ENCODE measurements around the gene RNF166. TPM values are rescaled to one million over a fixed set of nuclear protein-coding genes. Genes with fewer than 3 reads are reported as not detected.
"Not testable (repeated sequence)": the region's sequence is repeated elsewhere in the genome, so short reads cannot be mapped to it uniquely, and the experiment has no call there.

Gene RNF166
- total RNA-seq, 2 experiments from 2014 or later: 144 to 166 TPM

- no peak for DNase-seq
- H3K27ac Mint-ChIP-seq: no peak overlapping the region
- ATAC-seq: no peak
- CTCF ChIA-PET: interaction anchor here (1.5 kb wide), 1 partner anchor 11 kb away, joined by 6 read pairs; no protein-coding TSS in a partner anchor
- POLR2A ChIA-PET: interaction anchor here (1.4 kb wide), 1 partner anchor 13 kb away, joined by 3 read pairs; no protein-coding TSS in a partner anchor
- H3K4me3 Mint-ChIP-seq: no peak overlapping the region
- H3K4me1 Mint-ChIP-seq (ENCODE audit: low read depth): no peaks in the 10 kb centered on the region
- H3K36me3 Mint-ChIP-seq (ENCODE audit: low read depth): peaks cover 2% of the 10 kb centered on the region
- H3K27me3 Mint-ChIP-seq (ENCODE audit: low read depth): no peaks in the 10 kb centered on the region
- no peaks in the 10 kb centered on the region for H3K9me3 Mint-ChIP-seq (ENCODE audit: insufficient read depth)
These were observed 32.4 kb downstream of the RNF166 start for GRCh38 chr16:88673716-88674379.

DNA sequence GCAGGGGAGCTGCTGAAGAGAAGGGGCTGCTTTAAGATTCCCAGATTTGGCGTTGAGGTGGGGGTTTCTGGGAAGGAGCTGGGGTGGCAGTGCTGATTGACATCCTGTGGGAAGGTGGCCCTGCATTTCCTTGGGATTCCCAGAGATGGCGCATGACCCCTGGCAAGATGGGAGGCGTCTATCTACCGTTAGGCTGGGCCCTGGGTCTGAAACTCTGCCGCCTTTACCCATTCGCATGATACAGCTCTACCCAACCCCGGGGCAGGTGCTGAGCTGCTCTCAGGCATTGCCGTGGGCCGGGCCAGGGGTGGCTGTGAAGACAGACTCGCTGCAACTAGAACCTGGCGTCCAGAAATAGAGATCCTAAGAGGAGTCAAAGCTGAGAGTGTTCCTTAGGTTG lies 33.4 kb downstream of the RNF166 start:
- Mint-ChIP-seq H3K36me3 (ENCODE audit: low read depth) (peaks cover 6% of the 10 kb centered on the region), H3K4me1 (ENCODE audit: low read depth) (no peaks in the 10 kb centered on the region), H3K27ac (no peak overlapping the region), H3K9me3 (ENCODE audit: insufficient read depth) (no peaks in the 10 kb centered on the region), H3K27me3 (ENCODE audit: low read depth) (no peaks in the 10 kb centered on the region), H3K4me3 (no peak overlapping the region)
- ATAC-seq (no peak), DNase-seq (no peak)
- ChIA-PET CTCF (interaction anchor here (1.9 kb wide), 1 partner anchor 10 kb away, joined by 4 read pairs; the partner anchor contains the start of gene MVD), POLR2A (no interaction called here)

DNA sequence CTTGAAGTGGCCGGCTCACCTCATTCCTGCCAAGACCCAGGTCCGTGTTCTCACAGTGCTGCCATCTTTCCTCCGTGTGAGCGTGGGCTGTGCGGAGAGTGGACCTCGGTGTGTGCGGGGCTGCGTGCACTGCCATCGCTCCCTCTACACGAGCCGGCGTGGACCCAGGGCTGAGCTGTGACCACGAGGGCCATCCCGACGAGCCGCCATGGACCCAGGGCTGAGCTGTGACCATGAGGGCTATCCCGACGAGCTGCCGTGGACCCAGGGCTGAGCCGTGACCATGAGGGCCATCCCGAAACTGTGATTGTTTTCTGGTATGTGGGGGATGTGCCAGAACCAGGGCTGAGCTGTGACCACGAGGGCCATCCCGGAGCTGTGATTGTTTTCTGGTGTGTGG lies 34.4 kb downstream of the RNF166 start:
- ChIA-PET CTCF (interaction anchor here (1.9 kb wide), 1 partner anchor 9 kb away, joined by 4 read pairs; the partner anchor contains the start of gene MVD), POLR2A (no interaction called here)
- Mint-ChIP-seq H3K36me3 (ENCODE audit: low read depth) (peaks cover 7% of the 10 kb centered on the region), H3K4me3 (no peak overlapping the region), H3K4me1 (ENCODE audit: low read depth) (no peaks in the 10 kb centered on the region), H3K27ac (no peak overlapping the region), H3K27me3 (ENCODE audit: low read depth) (no peaks in the 10 kb centered on the region), H3K9me3 (ENCODE audit: insufficient read depth) (no peaks in the 10 kb centered on the region)
- ATAC-seq: no peak
- DNase-seq: no peak

DNA sequence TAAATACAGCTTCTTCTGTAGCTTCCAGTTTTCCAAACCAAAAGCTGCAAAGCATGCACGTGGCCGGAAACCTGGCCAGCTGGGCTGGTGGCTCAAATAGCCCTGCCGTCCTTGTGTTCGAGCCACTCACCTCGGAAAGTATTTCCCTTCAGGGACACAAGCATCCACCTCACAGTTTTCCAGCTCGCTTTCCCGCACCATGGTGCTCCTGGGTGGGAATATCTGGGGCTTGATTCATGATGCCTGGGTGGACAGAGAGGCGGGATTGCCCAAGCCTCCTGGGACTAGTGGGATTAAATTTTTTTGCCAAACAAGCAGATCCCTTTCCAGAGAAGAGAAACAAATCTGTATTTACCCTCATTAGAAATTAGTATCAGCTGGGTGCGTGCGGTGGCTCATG lies 36.2 kb downstream of the RNF166 start:
- DNase-seq (no peak), ATAC-seq (no peak)
- Mint-ChIP-seq H3K27me3 (ENCODE audit: low read depth) (no peaks in the 10 kb centered on the region), H3K9me3 (ENCODE audit: insufficient read depth) (no peaks in the 10 kb centered on the region), H3K27ac (no peak overlapping the region), H3K4me1 (ENCODE audit: low read depth) (peaks cover 2% of the 10 kb centered on the region), H3K36me3 (ENCODE audit: low read depth) (peaks cover 11% of the 10 kb centered on the region), H3K4me3 (no peak overlapping the region)
- ChIA-PET POLR2A (no interaction called here), CTCF (interaction anchor here (1.5 kb wide), 1 partner anchor 12 kb away, joined by 4 read pairs; no protein-coding TSS in a partner anchor)

DNA sequence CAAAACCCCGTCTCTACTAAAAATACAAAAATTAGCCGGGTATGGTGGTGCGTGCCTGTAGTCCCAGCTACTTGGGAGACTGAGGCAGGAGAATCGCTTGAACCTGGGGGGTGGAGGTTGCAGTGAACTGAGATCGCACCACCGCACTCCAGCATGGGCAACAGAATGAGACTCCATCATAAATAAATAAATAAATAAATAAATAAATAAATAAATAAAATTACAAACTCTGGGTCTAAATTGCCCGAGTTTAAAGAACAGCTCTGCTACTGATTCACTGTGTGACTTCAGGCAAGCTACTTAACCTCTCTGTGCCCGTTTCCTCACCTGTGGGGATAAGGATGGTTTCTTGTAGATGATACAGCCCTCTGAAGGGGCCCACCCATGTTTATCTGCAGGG lies 36.7 kb downstream of the RNF166 start:
- POLR2A ChIA-PET; H3K4me1 Mint-ChIP-seq (ENCODE audit: low read depth); H3K9me3 Mint-ChIP-seq (ENCODE audit: insufficient read depth); DNase-seq; H3K4me3 Mint-ChIP-seq; ATAC-seq; H3K27me3 Mint-ChIP-seq (ENCODE audit: low read depth); H3K27ac Mint-ChIP-seq: not testable (repeated sequence)
- CTCF ChIA-PET: interaction anchor here (1.5 kb wide), 1 partner anchor 12 kb away, joined by 4 read pairs; no protein-coding TSS in a partner anchor
- H3K36me3 Mint-ChIP-seq (ENCODE audit: low read depth): peaks cover 13% of the 10 kb centered on the region

DNA sequence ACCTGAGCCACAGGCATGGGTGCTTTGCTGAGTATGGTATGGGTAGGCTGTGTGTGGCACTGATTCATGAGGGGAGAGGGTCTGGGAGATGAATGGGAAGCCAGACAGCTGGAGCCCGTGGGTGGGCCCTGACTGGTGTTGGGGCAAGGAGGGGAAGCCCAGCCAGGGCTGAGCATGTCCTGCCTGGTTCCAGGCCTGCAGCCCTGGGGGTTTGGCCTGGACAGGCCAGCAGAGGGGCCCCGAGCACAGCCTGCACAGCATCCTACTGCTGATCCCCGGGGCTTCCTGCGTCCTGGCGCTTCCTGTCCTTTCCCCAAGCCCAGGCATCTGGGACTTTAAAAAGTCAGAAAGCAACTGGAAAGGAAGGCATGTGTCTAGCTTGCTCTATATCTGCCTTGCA lies 38.7 kb downstream of the RNF166 start:
- Mint-ChIP-seq H3K27ac (peak overlapping the region; percentile 27), H3K36me3 (ENCODE audit: low read depth) (peaks cover 13% of the 10 kb centered on the region), H3K9me3 (ENCODE audit: insufficient read depth) (no peaks in the 10 kb centered on the region), H3K27me3 (ENCODE audit: low read depth) (no peaks in the 10 kb centered on the region), H3K4me3 (no peak overlapping the region), H3K4me1 (ENCODE audit: low read depth) (peaks cover 11% of the 10 kb centered on the region)
- CTCF ChIA-PET: no interaction called here
- POLR2A ChIA-PET: interaction anchor here (0.6 kb wide), 1 partner anchor 35 kb away, joined by 3 read pairs; no protein-coding TSS in a partner anchor
- DNase-seq (no peak), ATAC-seq (no peak)

GRCh38 chr16:88665570-88665969 lies 40.6 kb downstream of the RNF166 start:
- H3K4me3 Mint-ChIP-seq: no peak overlapping the region

DNA sequence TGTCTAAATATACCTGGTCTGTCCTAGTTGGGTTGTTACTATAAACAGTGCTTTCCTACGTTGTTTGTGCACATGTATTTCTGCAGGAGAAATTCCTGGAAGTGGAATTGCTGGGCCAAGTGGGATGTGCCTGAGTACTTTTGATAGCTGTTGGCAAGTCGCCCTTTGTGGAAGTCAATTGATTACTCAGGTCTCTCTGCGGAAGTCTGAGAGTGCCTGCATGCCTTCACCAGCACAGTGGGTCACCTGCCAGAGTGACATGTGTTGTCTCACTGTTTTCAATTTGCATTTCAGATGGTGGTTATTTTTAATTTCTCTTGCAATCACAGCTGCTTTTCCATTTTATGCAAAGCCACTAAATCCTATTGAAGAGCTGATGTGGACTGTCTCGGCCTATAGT lies 41.1 kb downstream of the RNF166 start:
- ChIA-PET POLR2A (interaction anchor here (2.2 kb wide), 1 partner anchor 38 kb away, joined by 7 read pairs; no protein-coding TSS in a partner anchor), CTCF (interaction anchor here (1.2 to 2.7 kb wide), 2 partner anchors 20 to 40 kb away, joined by 3 to 9 read pairs; no protein-coding TSS in a partner anchor)
- H3K4me3 Mint-ChIP-seq: peak overlapping the region; percentile 19
- ATAC-seq (no peak), DNase-seq (no peak)
- peaks cover 22% of the 10 kb centered on the region for H3K4me1 Mint-ChIP-seq (ENCODE audit: low read depth)
- H3K27ac Mint-ChIP-seq: no peak overlapping the region
- no peaks in the 10 kb centered on the region for H3K27me3 Mint-ChIP-seq (ENCODE audit: low read depth)
- no peaks in the 10 kb centered on the region for H3K9me3 Mint-ChIP-seq (ENCODE audit: insufficient read depth)
- peaks cover 20% of the 10 kb centered on the region for H3K36me3 Mint-ChIP-seq (ENCODE audit: low read depth)

More at GRCh38 chr16:88665570-88665969, 40.6 kb downstream of the RNF166 start:
- ATAC-seq (no peak), DNase-seq (no peak)
- peaks cover 22% of the 10 kb centered on the region for H3K4me1 Mint-ChIP-seq (ENCODE audit: low read depth)
- peaks cover 19% of the 10 kb centered on the region for H3K36me3 Mint-ChIP-seq (ENCODE audit: low read depth)
- no peaks in the 10 kb centered on the region for H3K27me3 Mint-ChIP-seq (ENCODE audit: low read depth)
- ChIA-PET CTCF (interaction anchor here (1.2 to 2.7 kb wide), 2 partner anchors 19 to 40 kb away, joined by 3 to 9 read pairs; no protein-coding TSS in a partner anchor), POLR2A (interaction anchor here (2.2 kb wide), 1 partner anchor 38 kb away, joined by 7 read pairs; no protein-coding TSS in a partner anchor)
- H3K9me3 Mint-ChIP-seq (ENCODE audit: insufficient read depth): no peaks in the 10 kb centered on the region
- H3K27ac Mint-ChIP-seq: no peak overlapping the region

DNA sequence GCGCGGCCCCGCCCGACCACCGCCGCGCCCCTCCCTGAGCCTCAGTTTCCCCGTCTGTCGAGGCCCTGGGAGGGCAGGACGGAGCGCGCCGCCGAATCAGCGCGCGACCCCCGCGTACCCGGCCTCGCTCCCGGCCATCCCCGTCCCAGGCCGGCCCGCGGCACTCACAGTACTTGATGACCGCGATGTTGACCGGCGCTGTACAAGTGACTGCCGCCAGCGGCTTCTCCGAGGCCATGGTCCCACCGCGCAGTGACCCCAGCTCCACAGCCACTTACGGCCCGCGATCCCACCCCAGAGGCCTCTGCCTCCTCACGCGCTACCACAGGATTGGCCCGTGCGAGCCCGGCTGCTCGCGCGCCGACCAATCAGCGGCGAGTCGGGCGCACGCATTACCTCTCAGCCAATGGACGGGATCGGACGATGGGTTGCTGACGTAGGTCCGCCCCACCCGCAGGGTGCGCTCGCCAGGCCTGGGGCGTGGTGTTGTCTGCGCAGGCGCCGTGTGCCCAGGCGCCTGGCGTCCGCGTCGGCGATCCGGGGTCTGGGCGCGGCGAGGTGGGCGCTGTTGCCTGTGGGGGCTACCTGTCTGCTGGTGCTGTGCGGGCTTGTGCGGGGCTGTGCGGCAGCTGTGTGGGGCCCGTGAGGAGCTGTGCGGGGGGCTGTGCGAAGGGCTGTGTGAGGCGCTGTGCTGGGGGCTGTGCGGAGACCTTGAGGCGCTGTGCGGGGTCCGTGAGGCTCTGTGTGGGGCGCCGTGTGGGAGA lies 43.2 kb downstream of the RNF166 start, which contains the start of gene MVD:
Gene MVD, minus strand, starts transcription at position 249 of the 764 bp plus-strand sequence. Its CDS starts 11 bp downstream, at position 238.
- peak; percentile 99 for ATAC-seq

DNA sequence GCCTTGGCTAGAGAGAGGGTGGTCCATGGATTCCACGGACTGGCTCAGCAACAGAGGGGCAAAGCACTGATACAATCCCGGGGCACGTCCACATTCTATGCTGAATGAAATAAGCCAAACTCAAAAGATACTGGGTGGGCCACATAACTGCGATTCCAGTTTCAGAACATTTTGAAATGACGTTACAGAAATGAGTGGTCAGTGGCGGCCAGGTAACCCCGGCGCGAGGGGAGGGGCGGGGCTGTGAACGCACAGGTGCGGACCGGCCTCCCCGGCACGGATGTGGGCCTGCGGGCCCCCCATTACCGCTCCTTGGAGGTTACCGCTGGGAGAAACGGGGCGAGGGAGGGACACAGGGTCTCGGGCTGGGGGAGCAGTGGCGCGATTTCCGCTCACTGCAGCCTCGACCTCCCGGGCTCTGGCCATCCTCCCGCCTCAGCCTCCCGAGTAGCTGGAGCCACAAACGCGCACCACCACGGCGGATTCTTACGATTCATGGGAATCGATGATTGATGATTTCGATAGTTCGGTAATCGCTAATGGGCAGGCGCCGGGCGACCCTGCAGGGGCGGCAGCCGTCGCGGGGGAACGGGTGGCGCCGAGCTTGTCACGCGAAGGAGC lies 43.9 kb downstream of the RNF166 start:
- peak; percentile 4 for ATAC-seq
- Mint-ChIP-seq H3K9me3 (ENCODE audit: insufficient read depth) (no peaks in the 10 kb centered on the region), H3K36me3 (ENCODE audit: low read depth) (peaks cover 22% of the 10 kb centered on the region), H3K27me3 (ENCODE audit: low read depth) (no peaks in the 10 kb centered on the region), H3K4me1 (ENCODE audit: low read depth) (peaks cover 24% of the 10 kb centered on the region), H3K4me3 (peak overlapping the region; percentile 96), H3K27ac (peak overlapping the region; percentile 90)
- peak; percentile 37 for DNase-seq
- ChIA-PET CTCF (interaction anchor here (0.7 to 1.9 kb wide), 4 partner anchors 10 to 92 kb away, joined by 3 to 6 read pairs (median 4); partner anchors contain the start of gene ZC3H18), POLR2A (interaction anchor here (0.6 to 1.6 kb wide), 2 partner anchors 10 to 39 kb away, joined by 3 to 7 read pairs; no protein-coding TSS in a partner anchor)

More for the DNA sequence above, 43.2 kb downstream of the RNF166 start, which contains the start of gene MVD:
- H3K36me3 Mint-ChIP-seq (ENCODE audit: low read depth): peaks cover 22% of the 10 kb centered on the region
- peaks cover 24% of the 10 kb centered on the region for H3K4me1 Mint-ChIP-seq (ENCODE audit: low read depth)
- peak within 1 kb of the TSS; percentile 96 for H3K4me3 Mint-ChIP-seq
- peak; percentile 98 for DNase-seq
- peak within 1 kb of the TSS; percentile 94 for H3K27ac Mint-ChIP-seq
- no peaks in the 10 kb centered on the region for H3K9me3 Mint-ChIP-seq (ENCODE audit: insufficient read depth)
- POLR2A ChIA-PET: interaction anchor here (0.6 to 2.2 kb wide), 3 partner anchors 11 to 40 kb away, joined by 3 to 7 read pairs (median 7); no protein-coding TSS in a partner anchor
- H3K27me3 Mint-ChIP-seq (ENCODE audit: low read depth): no peaks in the 10 kb centered on the region
- CTCF ChIA-PET: interaction anchor here (0.7 to 1.9 kb wide), 4 partner anchors 9 to 92 kb away, joined by 3 to 6 read pairs (median 4); partner anchors contain the start of gene ZC3H18

GRCh38 chr16:88661468-88661867 lies 44.7 kb downstream of the RNF166 start:
- ATAC-seq (no peak), DNase-seq (no peak)
- no peaks in the 10 kb centered on the region for H3K27me3 Mint-ChIP-seq (ENCODE audit: low read depth)
- H3K27ac Mint-ChIP-seq: no peak overlapping the region
- no peaks in the 10 kb centered on the region for H3K9me3 Mint-ChIP-seq (ENCODE audit: insufficient read depth)
- H3K4me1 Mint-ChIP-seq (ENCODE audit: low read depth): peaks cover 24% of the 10 kb centered on the region
- H3K4me3 Mint-ChIP-seq: peak overlapping the region; percentile 27
- POLR2A ChIA-PET: interaction anchor here (1.6 kb wide), 1 partner anchor 40 kb away, joined by 7 read pairs; no protein-coding TSS in a partner anchor
- CTCF ChIA-PET: interaction anchor here (1.9 kb wide), 1 partner anchor 12 kb away, joined by 4 read pairs; no protein-coding TSS in a partner anchor
- peaks cover 20% of the 10 kb centered on the region for H3K36me3 Mint-ChIP-seq (ENCODE audit: low read depth)
